PC-3 (cell line): ENCODE measurements around the gene WDR91. TPM values are rescaled to one million over a fixed set of nuclear protein-coding genes. Genes with fewer than 3 reads are reported as not detected.

Experiments used
- ATAC-seq: fragments of 200-7000 bp; cut with Tn5 transposase; 2 replicates; pipeline ENCODE4 v1.9.1; 2020; ENCODE audit warnings: mild to moderate bottlenecking, moderate library complexity
- BruUV-seq: library from RNA; stranded (reverse); fragments of 400-500 nt; replicated peaks from 2 replicates; lab custom pipeline; 2021; lab: Mats Ljungman, UMichigan
- CTCF ChIA-PET: fragments of 300-600 bp; sonication (Branson Sonifier 250); formaldehyde crosslinking; loops from one replicate; lab custom pipeline; 2022; ENCODE audit warnings: antibody characterized with exemption; lab: Charles Lee
- POLR2A ChIA-PET: fragments of 300-600 bp; sonication (Branson Sonifier 250); formaldehyde crosslinking; loops from one replicate; lab custom pipeline; 2022; ENCODE audit warnings: antibody characterized with exemption; ENCODE audit not compliant: unreplicated experiment; lab: Charles Lee
- DNase-seq: peaks from one replicate; pipeline ENCODE4 v3.0.0-alpha.2; 2015
- H2AFZ ChIP-seq: fragments of 300-600 bp; sonication (generic); 2 replicates; pipeline ENCODE4 v1.6.0; 2016; ENCODE audit warnings: antibody characterized with exemption, low read length
- H3F3A ChIP-seq: fragments of 300-600 bp; sonication (generic); one replicate; pipeline ENCODE4 v1.6.0; 2017; ENCODE audit warnings: antibody characterized with exemption, low read length, control low read depth, mild to moderate bottlenecking; ENCODE audit not compliant: unreplicated experiment
- H3K27ac ChIP-seq: fragments of 300-600 bp; sonication (generic); 2 replicates; pipeline ENCODE4 v1.5.1; 2016; ENCODE audit warnings: mild to moderate bottlenecking, low read length
- H3K27me3 ChIP-seq: fragments of 300-600 bp; sonication (generic); 2 replicates; pipeline ENCODE4 v1.6.1; 2016; ENCODE audit warnings: low read length, mixed read lengths
- H3K36me3 ChIP-seq: fragments of 300-600 bp; sonication (generic); 2 replicates; pipeline ENCODE4 v1.6.1; 2016; ENCODE audit warnings: low read depth, mixed run types, low read length, mixed read lengths
- H3K4me1 ChIP-seq: fragments of 300-600 bp; sonication (generic); 2 replicates; pipeline ENCODE4 v1.5.1; 2016; ENCODE audit warnings: low read length; ENCODE audit not compliant: insufficient read depth
- H3K4me2 ChIP-seq: fragments of 300-600 bp; sonication (generic); 2 replicates; pipeline ENCODE4 v1.6.0; 2016; ENCODE audit warnings: low read length
- H3K4me3 ChIP-seq: fragments of 300-600 bp; sonication (generic); 2 replicates; pipeline ENCODE4 v1.5.1; 2016; ENCODE audit warnings: mild to moderate bottlenecking, low read length, mixed read lengths
- H3K79me2 ChIP-seq: fragments of 300-600 bp; sonication (generic); 2 replicates; pipeline ENCODE4 v1.6.1; 2017; ENCODE audit warnings: low read length, mixed read lengths
- H3K9ac ChIP-seq: fragments of 300-600 bp; sonication (generic); 2 replicates; pipeline ENCODE4 v1.6.0; 2016; ENCODE audit warnings: mild to moderate bottlenecking, low read length
- H3K9me2 ChIP-seq: fragments of 300-600 bp; sonication (generic); replicated peaks from 2 replicates; pipeline ENCODE4 v1.6.1; 2016; ENCODE audit warnings: mixed run types, low read length, mixed read lengths
- H3K9me3 ChIP-seq: fragments of 300-600 bp; sonication (generic); 2 replicates; pipeline ENCODE4 v1.6.1; 2016; ENCODE audit warnings: low read length, mixed read lengths
- H4K20me1 ChIP-seq: fragments of 300-600 bp; sonication (generic); 2 replicates; pipeline ENCODE4 v1.6.1; 2016; ENCODE audit warnings: low read length, mixed read lengths
- EZH2 ChIP-seq: fragments of 300-600 bp; sonication (generic); IDR thresholded peaks from one replicate; pipeline ENCODE4 v1.6.1; 2017; ENCODE audit warnings: antibody characterized with exemption, mild to moderate bottlenecking, low read length; ENCODE audit not compliant: unreplicated experiment
- EZH2phosphoT487 ChIP-seq: fragments of 300-600 bp; sonication (generic); IDR thresholded peaks from 2 replicates; pipeline ENCODE4 v1.6.1; 2018; ENCODE audit warnings: mild to moderate bottlenecking, antibody characterized with exemption, low read length, borderline replicate concordance
- intact Hi-C: fragments of 100-400 bp; cut with micrococcal nuclease; formaldehyde crosslinking; loops from 2 replicates; pipeline ENCODE4 v1.9.0; 2023
- total RNA-seq: library from RNA; depleted of rRNA; stranded (reverse); fragments of >200 nt; gene quantifications from 2 replicates; pipeline ENCODE4 v1.2.3, GENCODE V29; 2014
- TF ChIP-seq, protein P1 (sequence below): fragments of 300-600 bp; sonication (generic); conservative IDR thresholded peaks from 2 replicates; pipeline ENCODE4 v1.5.1; 2017; ENCODE audit warnings: antibody characterized with exemption, low read depth, mild to moderate bottlenecking, low read length

Gene WDR91
- total RNA-seq, 1 experiment from 2014 or later: 12.3 TPM

DNA sequence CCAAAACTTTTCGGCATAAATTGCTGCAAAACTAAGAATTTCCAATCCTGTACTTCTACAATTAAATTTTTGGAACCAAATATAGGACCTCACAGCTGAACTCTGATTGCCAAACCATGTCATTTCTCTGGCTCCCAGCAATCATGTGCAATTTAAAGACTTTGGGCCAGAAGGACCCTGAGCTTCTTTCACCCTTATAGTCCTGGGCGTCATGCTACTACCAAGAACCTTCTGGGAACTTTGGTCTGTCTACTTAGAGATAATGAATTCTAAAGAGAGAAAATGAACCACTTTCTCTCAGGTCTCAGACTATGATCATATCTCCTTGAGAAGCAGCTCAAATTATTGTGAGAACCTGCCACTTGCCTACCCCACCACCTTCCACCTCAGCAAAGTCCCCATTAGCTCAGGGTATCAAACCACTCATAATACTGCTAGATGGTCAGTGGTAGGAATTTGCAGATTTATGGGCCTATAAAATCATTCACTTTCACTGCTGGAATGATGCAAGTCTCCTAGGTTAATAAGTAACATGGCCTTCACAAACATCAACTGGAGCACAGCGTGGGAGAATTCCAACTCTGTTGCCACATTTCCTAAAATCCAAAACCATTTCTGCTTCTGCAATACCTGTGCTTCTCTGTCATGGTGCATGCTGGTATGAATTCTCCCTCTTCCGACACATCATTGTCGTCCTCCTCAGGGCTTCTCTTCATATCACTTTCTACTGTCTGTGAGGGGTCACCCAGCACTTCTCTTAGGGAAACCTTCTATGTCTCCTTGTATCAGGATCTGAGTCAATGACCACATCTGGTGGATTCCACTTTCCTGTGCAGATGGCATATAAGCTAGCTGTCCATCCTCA, 6.6 kb upstream of the WDR91 start:
- Histone ChIP-seq H3K9me3 (no peaks in the 10 kb centered on the region), H3K4me3 (no peak overlapping the region), H3K4me1 (no peaks in the 10 kb centered on the region), H3K27ac (no peak overlapping the region), H3K27me3 (no peaks in the 10 kb centered on the region; the same call in 1 of the 2 replicates), H3K79me2 (no peaks in the 10 kb centered on the region), H3K9ac (no peak overlapping the region), H3K36me3 (no peaks in the 10 kb centered on the region), H3F3A (no peaks in the 10 kb centered on the region), H2AFZ (no peak overlapping the region), H4K20me1 (no peaks in the 10 kb centered on the region), H3K9me2 (no peaks in the 10 kb centered on the region), H3K4me2 (no peak overlapping the region)
- no peak for ATAC-seq
- intact Hi-C loops: loop anchor here (10.0 kb wide), 1 partner anchor 57 kb away; no protein-coding TSS in a partner anchor
- ChIA-PET POLR2A (no interaction called here), CTCF (interaction anchor here (0.6 kb wide), 1 partner anchor 726 kb away, joined by 3 read pairs; no protein-coding TSS in a partner anchor)
- TF ChIP-seq, protein P1, sequence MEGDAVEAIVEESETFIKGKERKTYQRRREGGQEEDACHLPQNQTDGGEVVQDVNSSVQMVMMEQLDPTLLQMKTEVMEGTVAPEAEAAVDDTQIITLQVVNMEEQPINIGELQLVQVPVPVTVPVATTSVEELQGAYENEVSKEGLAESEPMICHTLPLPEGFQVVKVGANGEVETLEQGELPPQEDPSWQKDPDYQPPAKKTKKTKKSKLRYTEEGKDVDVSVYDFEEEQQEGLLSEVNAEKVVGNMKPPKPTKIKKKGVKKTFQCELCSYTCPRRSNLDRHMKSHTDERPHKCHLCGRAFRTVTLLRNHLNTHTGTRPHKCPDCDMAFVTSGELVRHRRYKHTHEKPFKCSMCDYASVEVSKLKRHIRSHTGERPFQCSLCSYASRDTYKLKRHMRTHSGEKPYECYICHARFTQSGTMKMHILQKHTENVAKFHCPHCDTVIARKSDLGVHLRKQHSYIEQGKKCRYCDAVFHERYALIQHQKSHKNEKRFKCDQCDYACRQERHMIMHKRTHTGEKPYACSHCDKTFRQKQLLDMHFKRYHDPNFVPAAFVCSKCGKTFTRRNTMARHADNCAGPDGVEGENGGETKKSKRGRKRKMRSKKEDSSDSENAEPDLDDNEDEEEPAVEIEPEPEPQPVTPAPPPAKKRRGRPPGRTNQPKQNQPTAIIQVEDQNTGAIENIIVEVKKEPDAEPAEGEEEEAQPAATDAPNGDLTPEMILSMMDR: no peak
- TF ChIP-seq EZH2: no peak
- TF ChIP-seq EZH2phosphoT487: no peak
- BruUV-seq: no TSS peak
- no peak for DNase-seq

DNA sequence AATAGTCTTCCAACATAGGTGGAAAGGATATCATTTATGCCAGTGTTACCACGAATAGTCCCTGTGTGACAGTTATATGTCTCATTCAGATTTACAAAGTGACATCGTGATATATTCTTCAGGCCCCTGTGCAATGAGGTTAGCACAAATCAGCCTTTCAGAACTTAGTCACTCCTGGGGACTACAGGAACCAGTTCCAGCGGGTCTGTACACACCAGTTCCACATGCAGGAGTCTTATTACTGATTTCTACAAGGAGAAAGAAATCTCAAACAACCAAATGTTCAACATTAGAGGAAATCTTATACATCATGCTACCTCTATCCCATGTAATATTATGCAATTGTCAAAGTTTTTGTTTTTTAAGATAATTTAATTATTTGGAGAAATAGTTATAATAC, 4.4 kb upstream of the WDR91 start:
- intact Hi-C loops: loop anchor here (10.0 kb wide), 1 partner anchor 59 kb away; no protein-coding TSS in a partner anchor
- Histone ChIP-seq H3K4me3 (no peak overlapping the region), H3K9ac (no peak overlapping the region), H3K4me1 (no peaks in the 10 kb centered on the region), H4K20me1 (no peaks in the 10 kb centered on the region), H3F3A (no peaks in the 10 kb centered on the region), H3K9me3 (no peaks in the 10 kb centered on the region), H3K9me2 (no peaks in the 10 kb centered on the region), H3K36me3 (no peaks in the 10 kb centered on the region), H2AFZ (no peak overlapping the region), H3K27ac (no peak overlapping the region), H3K79me2 (no peaks in the 10 kb centered on the region), H3K27me3 (no peaks in the 10 kb centered on the region), H3K4me2 (no peak overlapping the region)
- no TSS peak for BruUV-seq
- TF ChIP-seq EZH2 (no peak), EZH2phosphoT487 (no peak)
- TF ChIP-seq, protein P1: no peak
- ChIA-PET CTCF (no interaction called here), POLR2A (no interaction called here)
- ATAC-seq: no peak
- DNase-seq: no peak

DNA sequence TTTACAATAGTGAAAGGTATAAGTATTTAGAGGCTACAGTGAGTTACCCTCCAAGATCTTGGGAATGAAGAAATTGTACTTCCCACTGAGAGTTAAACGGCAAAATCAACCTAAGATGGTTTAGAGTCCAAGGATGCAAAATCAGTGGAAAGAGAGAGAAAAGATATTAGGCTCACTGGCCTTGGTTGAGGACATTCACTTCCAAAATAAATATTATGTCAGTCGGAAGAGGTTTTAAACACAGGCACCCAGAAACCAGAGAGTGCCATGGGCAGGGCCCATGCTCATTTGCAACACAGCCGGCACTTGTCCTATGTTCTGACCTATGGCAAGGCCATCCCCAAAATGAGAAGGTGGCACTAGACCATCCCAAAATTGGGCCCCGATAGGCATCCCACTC, 3.9 kb upstream of the WDR91 start:
- Histone ChIP-seq H3K27ac (no peak overlapping the region), H3K36me3 (no peaks in the 10 kb centered on the region), H3F3A (no peaks in the 10 kb centered on the region), H3K9me2 (no peaks in the 10 kb centered on the region), H3K4me2 (no peak overlapping the region), H3K4me1 (no peaks in the 10 kb centered on the region; the same call in 1 of the 2 replicates), H2AFZ (no peak overlapping the region), H3K9me3 (no peaks in the 10 kb centered on the region), H3K79me2 (no peaks in the 10 kb centered on the region), H4K20me1 (no peaks in the 10 kb centered on the region), H3K4me3 (no peak overlapping the region), H3K27me3 (no peaks in the 10 kb centered on the region), H3K9ac (no peak overlapping the region)
- BruUV-seq: no TSS peak
- TF ChIP-seq EZH2 (no peak), EZH2phosphoT487 (no peak)
- TF ChIP-seq, protein P1: no peak
- no peak for DNase-seq
- intact Hi-C loops: loop anchor here (10.0 kb wide), 1 partner anchor 60 kb away; no protein-coding TSS in a partner anchor
- CTCF ChIA-PET: no interaction called here
- no peak for ATAC-seq
- POLR2A ChIA-PET: no interaction called here
